Activated CD4-positive, alpha-beta T cell treated with anti-CD3 and anti-CD28 coated beads, Interleukin-2, amount 50 U/mL, for 1 hour (primary cell): Measurements from ENCODE around the gene PLA2G1B.
A peak's percentile ranks its signal among the peaks of the same experiment; 100 is the strongest.

Experiments
- DNase-seq: peaks from one replicate; pipeline ENCODE4 v3.0.0-alpha.2; 2020

Gene PLA2G1B

DNA sequence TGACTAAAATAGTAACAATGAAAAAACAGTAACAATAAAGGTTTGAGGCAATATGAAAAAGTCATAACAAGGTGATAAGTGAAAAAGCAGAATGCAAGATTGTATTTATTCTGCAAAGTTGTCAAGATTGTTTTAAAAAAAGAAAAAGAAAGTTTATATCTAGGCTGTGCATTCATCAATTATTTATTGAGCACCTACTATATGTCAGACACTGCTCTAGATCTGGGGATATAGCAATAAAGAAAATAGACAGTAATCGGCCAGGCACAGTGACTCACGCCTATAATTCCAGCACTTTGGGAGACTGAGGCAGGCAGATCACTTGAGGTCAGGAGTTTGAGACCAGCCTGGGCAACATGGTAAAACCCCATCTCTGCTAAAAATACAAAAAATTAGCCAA, 3.8 kb downstream of the PLA2G1B start:
- DNase-seq, result no peak

GRCh38 chr12:120321382-120322202, 6.0 kb downstream of the PLA2G1B start:
- DNase-seq, result no peak

- peak; percentile 100 for DNase-seq
These were observed 10.1 kb downstream of the PLA2G1B start for GRCh38 chr12:120317224-120318105.

DNA sequence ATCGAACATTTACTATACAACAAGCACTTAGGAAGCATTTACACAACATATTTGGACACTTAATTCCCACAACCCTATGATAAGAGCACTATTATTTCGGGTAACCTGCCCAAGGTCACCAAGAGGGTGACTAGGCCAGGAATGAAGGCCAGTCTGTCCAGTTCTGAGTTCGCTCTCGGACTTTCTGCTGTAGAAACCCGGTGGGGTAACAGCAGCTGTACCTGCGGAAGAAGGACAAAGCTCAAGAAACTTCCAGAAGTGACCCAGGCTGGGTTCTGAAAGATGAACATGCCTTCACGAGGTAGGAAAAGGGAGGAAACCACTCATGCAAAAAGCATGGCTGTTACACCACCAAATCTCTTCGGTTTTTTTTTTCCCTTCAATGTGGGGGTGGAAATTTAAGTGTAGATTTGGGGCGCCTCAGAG, 10.8 kb downstream of the PLA2G1B start:
- no peak for DNase-seq

DNA sequence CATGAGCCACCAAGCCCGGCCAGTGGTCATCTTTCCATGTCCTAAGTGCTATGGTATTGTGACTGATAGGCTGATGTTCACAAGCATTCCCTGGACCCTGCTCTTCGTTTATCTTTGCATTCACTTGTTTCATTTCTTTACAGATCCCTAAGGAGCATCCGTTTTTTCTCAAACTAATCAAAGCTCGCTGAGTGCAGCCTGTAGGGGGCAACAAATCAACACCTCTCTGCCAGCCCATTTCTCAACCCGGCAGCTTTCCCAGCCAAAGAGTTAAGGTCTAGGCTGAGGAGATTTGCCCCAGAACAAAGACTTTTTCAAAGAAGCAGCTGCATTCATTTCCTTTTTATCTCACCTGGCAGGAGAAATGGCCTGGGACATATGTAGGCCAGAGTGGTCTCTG, 13.4 kb downstream of the PLA2G1B start:
- DNase-seq, result no peak

GRCh38 chr12:120301962-120302815, 25.4 kb downstream of the PLA2G1B start, which contains the start of gene SIRT4:
SIRT4 (plus strand) TSS chr12:120302321; CDS start chr12:120303562, 1,241 bp downstream.
- peak; percentile 90 for DNase-seq

- DNase-seq, result peak; percentile 62
These were observed 34.7 kb downstream of the PLA2G1B start, which contains the start of gene RNU4-1 for GRCh38 chr12:120292661-120293531. RNU4-1 (minus strand) TSS chr12:120293237.

GRCh38 chr12:120292411-120292660, 35.2 kb downstream of the PLA2G1B start:
- DNase-seq, result no peak

DNA sequence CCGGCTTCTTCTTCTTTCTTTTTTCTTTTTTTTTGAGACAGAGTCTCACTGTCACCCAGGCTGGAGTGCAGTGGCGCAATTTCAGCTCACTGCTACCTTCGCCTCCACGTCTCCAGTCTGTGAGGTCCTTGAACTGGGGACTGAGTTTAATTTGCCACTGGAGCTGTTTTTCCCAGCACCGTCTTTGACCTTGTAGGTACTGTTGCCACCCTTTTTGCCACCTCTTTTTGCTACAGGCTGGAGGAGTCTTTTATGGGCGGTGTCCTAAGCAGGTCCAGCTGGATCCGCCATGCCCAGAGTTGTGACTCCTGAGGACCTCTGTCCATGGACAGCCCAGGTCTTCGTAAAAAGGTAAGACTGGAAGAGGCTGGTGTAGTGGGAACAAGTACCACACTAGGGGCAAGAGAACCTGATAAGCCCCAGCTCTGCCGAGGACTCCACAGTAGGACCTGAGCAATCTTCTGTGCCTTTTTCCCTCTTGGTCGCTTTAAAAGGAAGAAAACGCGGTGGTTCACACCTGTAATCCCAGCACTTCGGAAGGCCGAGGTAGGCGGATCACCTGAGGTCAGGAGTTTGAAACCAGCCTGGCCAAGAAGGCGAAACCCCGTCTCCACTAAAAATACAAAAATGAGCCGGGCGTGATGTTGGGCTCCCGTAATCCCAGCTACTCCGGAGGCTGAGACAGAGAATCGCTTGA, 36.8 kb downstream of the PLA2G1B start:
- peak; percentile 13 for DNase-seq

GRCh38 chr12:120287491-120287890, 40.1 kb downstream of the PLA2G1B start:
- no peak for DNase-seq

GRCh38 chr12:120286768-120287490, 40.6 kb downstream of the PLA2G1B start:
- no peak for DNase-seq

GRCh38 chr12:120284381-120284780, 43.2 kb downstream of the PLA2G1B start:
- DNase-seq, result no peak

GRCh38 chr12:120283318-120283717, 44.3 kb downstream of the PLA2G1B start:
- DNase-seq, result no peak

DNA sequence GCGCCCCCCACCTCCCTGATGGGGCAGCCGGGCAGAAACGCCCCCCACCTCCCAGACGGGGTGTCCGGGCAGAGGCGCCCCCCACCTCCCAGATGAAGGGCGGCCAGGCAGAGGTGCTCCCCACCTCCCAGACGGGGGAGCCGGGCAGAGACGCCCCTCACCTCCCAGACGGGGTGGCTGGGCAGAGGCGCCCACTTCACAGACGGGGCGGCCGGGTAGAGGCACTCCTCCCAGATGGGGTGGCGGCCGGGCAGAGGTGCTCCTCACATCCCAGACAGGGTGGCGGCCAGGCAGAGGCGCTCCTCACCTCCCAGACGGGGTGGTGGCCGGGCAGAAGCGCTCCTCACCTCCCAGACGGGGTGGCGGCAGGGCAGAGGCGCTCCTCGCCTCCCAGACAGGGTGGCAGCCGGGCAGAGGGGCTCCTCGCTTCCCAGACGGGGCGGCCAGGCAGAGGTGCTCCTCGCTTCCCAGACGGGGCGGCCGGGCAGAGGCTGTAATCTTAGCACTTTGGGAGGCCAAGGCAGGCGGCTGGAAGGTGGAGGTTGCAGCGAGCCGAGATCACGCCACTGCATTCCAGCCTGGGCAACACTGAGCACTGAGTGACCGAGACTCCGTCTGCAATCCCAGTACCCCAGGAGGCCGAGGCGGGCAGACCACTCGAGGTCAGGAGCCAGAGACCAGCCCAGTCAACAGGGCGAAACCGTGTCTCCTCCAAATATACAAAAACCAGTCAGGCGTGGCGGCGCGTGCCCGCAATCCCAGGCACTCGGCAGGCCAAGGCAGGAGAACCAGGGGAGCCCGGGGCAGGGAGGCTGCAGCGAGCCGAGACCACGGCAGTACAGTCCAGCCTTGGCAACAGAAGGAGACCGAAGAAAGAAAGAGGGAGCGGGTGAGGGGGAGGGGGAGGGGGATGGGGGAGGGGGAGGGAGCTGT, 49.2 kb downstream of the PLA2G1B start:
- no peak for DNase-seq

DNA sequence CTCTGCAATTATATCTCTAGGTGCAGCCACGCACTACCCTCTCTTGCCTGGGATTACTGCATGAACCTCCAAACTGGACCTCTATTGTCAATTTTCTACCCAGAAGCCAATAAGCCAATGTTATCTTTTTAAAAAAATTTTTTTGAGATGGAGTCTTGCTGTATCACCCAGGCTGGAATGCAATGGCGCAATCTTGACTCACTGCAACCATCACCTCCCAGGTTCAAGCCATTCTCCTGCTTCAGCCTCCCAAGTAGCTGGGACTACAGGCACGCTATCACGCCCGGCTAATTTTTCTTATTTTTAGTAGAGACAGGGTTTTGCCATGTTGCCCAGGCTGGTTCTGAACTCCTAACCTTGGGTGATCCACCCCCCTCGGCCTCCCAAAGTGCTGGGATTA, 50.8 kb downstream of the PLA2G1B start:
- DNase-seq, result no peak
